ENCODE data around the gene HILPDA. TPM values are rescaled to one million over a fixed set of nuclear protein-coding genes. Genes with fewer than 3 reads are reported as not detected.

The HILPDA gene
- total and polyA plus RNA-seq, 10 of the 15 experiments (the other 5 are each of a cell fraction or from before 2014, with no cell fraction given) = 12.0 to 232 (median 26.4) TPM

DNA sequence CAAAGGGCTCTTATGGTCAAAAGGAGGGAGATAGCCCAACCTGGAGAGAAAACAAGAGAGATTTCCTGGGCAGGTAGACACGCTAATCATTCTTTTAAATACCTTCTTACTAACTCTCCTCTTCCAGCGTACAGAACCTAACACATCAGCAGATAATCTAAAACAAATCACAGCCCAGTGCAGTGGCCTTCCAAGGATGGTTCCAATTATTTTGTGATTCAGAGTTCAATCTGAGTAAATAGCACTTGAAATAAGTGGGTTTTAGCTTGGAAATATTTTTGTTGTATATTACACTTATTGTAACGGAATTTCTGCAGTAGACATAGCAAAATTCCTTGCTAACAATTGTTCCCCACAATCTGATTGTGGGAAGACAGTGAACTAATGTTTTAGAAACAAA lies 38.6 kb upstream of the HILPDA start:
- intact Hi-C loops (cut with micrococcal nuclease; ENCODE audit: unreplicated experiment) = no loop called here
- DNase-seq (ENCODE audit: low read depth, low spot score) (no peak), ATAC-seq (no peak), FAIRE-seq (no peak)
- Histone ChIP-seq H3K4me1 (ENCODE audit: control insufficient read depth, insufficient read depth, low read length) (peaks cover 7% of the 10 kb centered on the region), H3K27me3 (replicated peaks in 1 of 2; ENCODE audit: control insufficient read depth in 2 of 2, insufficient read depth in 2 of 2, low read length in 1 of 2) (no peaks in the 10 kb centered on the region; a peak in 1 of 4 replicates), H2AFZ (ENCODE audit: control insufficient read depth, low read depth, low read length) (no peak overlapping the region), H3K9ac (ENCODE audit: control insufficient read depth, insufficient read depth, low read length) (no peak overlapping the region), H3K79me2 (ENCODE audit: control insufficient read depth, insufficient read depth, low read length) (no peaks in the 10 kb centered on the region), H3K4me3 (no peak overlapping the region), H3K4me2 (ENCODE audit: control insufficient read depth, insufficient read depth) (no peak overlapping the region), H3K9me3 (replicated peaks; ENCODE audit: control insufficient read depth, insufficient read depth, low read length) (no peaks in the 10 kb centered on the region), H3K27ac (ENCODE audit: control insufficient read depth, insufficient read depth) (no peak overlapping the region), H3K36me3 (ENCODE audit: control insufficient read depth in 2 of 2, insufficient read depth in 2 of 2, low read length in 1 of 2) (no peaks in the 10 kb centered on the region), H4K20me1 (ENCODE audit: control insufficient read depth, insufficient read depth) (no peaks in the 10 kb centered on the region)
- ChIA-PET POLR2A (no interaction called here), RAD21 (ENCODE audit: unreplicated experiment) (interaction anchor here (1.0 to 3.7 kb wide), 4 partner anchors 8 to 44 kb away, joined by 4 to 10 read pairs (median 6); no protein-coding TSS in a partner anchor), SMC1A (ENCODE audit: uncharacterized antibody, unreplicated experiment) (interaction anchor here (1.1 to 3.1 kb wide), 5 partner anchors 8 to 19 kb away, joined by 3 to 14 read pairs (median 3); no protein-coding TSS in a partner anchor), CTCF (interaction anchor here (0.9 to 23.9 kb wide), 11 partner anchors 11 to 70 kb away, joined by 3 to 458 read pairs (median 7); no protein-coding TSS in a partner anchor)
- no TSS peak for BruUV-seq (replicated peaks)
- TF ChIP-seq TCF12 (IDR thresholded peaks at IDR 0.05; ENCODE audit: low read depth, low read length) (no peak), BHLHE40 (IDR thresholded peaks at IDR 0.05; ENCODE audit: borderline replicate concordance in 1 of 2, low read depth in 2 of 2, low read length in 1 of 2) (no peak), POLR2AphosphoS5 (IDR thresholded peaks at IDR 0.05; ENCODE audit: low read length) (no peak), POLR2A (IDR thresholded peaks at IDR 0.05; ENCODE audit: low read depth, low read length) (no peak), SMARCA5 (IDR thresholded peaks at IDR 0.05) (no peak), NRF1 (conservative IDR thresholded peaks at IDR 0.05; ENCODE audit: low read depth, low read length) (no peak), RBBP5 (conservative IDR thresholded peaks at IDR 0.05) (no peak), EGR1 (IDR thresholded peaks at IDR 0.05; ENCODE audit: borderline replicate concordance in 1 of 2, low read depth in 2 of 2, low read length in 2 of 2) (no peak)
- TF ChIP-seq, protein P1, sequence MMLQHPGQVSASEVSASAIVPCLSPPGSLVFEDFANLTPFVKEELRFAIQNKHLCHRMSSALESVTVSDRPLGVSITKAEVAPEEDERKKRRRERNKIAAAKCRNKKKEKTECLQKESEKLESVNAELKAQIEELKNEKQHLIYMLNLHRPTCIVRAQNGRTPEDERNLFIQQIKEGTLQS (IDR thresholded peaks at IDR 0.05; ENCODE audit: borderline replicate concordance, extremely low read depth, low read depth, low read length) = no peak
- TF ChIP-seq, protein P2, sequence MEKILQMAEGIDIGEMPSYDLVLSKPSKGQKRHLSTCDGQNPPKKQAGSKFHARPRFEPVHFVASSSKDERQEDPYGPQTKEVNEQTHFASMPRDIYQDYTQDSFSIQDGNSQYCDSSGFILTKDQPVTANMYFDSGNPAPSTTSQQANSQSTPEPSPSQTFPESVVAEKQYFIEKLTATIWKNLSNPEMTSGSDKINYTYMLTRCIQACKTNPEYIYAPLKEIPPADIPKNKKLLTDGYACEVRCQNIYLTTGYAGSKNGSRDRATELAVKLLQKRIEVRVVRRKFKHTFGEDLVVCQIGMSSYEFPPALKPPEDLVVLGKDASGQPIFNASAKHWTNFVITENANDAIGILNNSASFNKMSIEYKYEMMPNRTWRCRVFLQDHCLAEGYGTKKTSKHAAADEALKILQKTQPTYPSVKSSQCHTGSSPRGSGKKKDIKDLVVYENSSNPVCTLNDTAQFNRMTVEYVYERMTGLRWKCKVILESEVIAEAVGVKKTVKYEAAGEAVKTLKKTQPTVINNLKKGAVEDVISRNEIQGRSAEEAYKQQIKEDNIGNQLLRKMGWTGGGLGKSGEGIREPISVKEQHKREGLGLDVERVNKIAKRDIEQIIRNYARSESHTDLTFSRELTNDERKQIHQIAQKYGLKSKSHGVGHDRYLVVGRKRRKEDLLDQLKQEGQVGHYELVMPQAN (conservative IDR thresholded peaks at IDR 0.05) = no peak
- TF ChIP-seq, protein P3, sequence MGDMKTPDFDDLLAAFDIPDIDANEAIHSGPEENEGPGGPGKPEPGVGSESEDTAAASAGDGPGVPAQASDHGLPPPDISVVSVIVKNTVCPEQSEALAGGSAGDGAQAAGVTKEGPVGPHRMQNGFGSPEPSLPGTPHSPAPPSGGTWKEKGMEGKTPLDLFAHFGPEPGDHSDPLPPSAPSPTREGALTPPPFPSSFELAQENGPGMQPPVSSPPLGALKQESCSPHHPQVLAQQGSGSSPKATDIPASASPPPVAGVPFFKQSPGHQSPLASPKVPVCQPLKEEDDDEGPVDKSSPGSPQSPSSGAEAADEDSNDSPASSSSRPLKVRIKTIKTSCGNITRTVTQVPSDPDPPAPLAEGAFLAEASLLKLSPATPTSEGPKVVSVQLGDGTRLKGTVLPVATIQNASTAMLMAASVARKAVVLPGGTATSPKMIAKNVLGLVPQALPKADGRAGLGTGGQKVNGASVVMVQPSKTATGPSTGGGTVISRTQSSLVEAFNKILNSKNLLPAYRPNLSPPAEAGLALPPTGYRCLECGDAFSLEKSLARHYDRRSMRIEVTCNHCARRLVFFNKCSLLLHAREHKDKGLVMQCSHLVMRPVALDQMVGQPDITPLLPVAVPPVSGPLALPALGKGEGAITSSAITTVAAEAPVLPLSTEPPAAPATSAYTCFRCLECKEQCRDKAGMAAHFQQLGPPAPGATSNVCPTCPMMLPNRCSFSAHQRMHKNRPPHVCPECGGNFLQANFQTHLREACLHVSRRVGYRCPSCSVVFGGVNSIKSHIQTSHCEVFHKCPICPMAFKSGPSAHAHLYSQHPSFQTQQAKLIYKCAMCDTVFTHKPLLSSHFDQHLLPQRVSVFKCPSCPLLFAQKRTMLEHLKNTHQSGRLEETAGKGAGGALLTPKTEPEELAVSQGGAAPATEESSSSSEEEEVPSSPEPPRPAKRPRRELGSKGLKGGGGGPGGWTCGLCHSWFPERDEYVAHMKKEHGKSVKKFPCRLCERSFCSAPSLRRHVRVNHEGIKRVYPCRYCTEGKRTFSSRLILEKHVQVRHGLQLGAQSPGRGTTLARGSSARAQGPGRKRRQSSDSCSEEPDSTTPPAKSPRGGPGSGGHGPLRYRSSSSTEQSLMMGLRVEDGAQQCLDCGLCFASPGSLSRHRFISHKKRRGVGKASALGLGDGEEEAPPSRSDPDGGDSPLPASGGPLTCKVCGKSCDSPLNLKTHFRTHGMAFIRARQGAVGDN (IDR thresholded peaks at IDR 0.05) = no peak
- TF ChIP-seq, protein P4, sequence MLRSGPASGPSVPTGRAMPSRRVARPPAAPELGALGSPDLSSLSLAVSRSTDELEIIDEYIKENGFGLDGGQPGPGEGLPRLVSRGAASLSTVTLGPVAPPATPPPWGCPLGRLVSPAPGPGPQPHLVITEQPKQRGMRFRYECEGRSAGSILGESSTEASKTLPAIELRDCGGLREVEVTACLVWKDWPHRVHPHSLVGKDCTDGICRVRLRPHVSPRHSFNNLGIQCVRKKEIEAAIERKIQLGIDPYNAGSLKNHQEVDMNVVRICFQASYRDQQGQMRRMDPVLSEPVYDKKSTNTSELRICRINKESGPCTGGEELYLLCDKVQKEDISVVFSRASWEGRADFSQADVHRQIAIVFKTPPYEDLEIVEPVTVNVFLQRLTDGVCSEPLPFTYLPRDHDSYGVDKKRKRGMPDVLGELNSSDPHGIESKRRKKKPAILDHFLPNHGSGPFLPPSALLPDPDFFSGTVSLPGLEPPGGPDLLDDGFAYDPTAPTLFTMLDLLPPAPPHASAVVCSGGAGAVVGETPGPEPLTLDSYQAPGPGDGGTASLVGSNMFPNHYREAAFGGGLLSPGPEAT (IDR thresholded peaks at IDR 0.05; ENCODE audit: low read depth) = no peak
- TF ChIP-seq, protein P5, sequence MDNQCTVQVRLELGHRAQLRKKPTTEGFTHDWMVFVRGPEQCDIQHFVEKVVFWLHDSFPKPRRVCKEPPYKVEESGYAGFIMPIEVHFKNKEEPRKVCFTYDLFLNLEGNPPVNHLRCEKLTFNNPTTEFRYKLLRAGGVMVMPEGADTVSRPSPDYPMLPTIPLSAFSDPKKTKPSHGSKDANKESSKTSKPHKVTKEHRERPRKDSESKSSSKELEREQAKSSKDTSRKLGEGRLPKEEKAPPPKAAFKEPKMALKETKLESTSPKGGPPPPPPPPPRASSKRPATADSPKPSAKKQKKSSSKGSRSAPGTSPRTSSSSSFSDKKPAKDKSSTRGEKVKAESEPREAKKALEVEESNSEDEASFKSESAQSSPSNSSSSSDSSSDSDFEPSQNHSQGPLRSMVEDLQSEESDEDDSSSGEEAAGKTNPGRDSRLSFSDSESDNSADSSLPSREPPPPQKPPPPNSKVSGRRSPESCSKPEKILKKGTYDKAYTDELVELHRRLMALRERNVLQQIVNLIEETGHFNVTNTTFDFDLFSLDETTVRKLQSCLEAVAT (IDR thresholded peaks at IDR 0.05) = no peak
- 28% methylated on average over 3 of the region's 3 CpGs for WGBS (ENCODE audit: insufficient coverage, insufficient replicate concordance, low lambda C conversion rate, missing lambda C conversion rate)
- in situ Hi-C loops (cut with MboI) = no loop called here

Measured in GM12878 (cell line).